Panc1 (cell line): ENCODE data around the gene RUFY2. TPM values are rescaled to one million over a fixed set of nuclear protein-coding genes. Genes with fewer than 3 reads are reported as not detected.

Experiments
- ATAC-seq: fragments of 200-7000 bp; cut with Tn5 transposase; 2 replicates; pipeline ENCODE4 v1.9.1; 2020; ENCODE audit warnings: mild to moderate bottlenecking, moderate library complexity
- BruUV-seq: library from RNA; stranded (reverse); fragments of 400-500 nt; replicated peaks from 2 replicates; lab custom pipeline; 2021; lab: Mats Ljungman, UMichigan
- CTCF ChIA-PET: fragments of 300-600 bp; sonication (Branson Sonifier 250); formaldehyde crosslinking; loops from one replicate; lab custom pipeline; 2022; ENCODE audit warnings: antibody characterized with exemption; lab: Charles Lee
- POLR2A ChIA-PET: fragments of 300-600 bp; sonication (Branson Sonifier 250); formaldehyde crosslinking; loops from one replicate; lab custom pipeline; 2022; ENCODE audit warnings: antibody characterized with exemption; lab: Charles Lee
- DNase-seq: peaks from one replicate; pipeline ENCODE4 v3.0.0-alpha.2; 2010; ENCODE audit warnings: low read depth, low spot score
- H3K27ac ChIP-seq: 2 replicates; pipeline ENCODE4 v1.5.1; 2011; ENCODE audit warnings: mild to moderate bottlenecking, low read length, inconsistent platforms
- H3K27me3 ChIP-seq: fragments of 200-500 bp; sonication (Bioruptor generic); 2 replicates; pipeline ENCODE4 v1.6.0; 2014; ENCODE audit warnings: low read length, inconsistent platforms; ENCODE audit not compliant: control insufficient read depth, insufficient read depth
- H3K36me3 ChIP-seq: fragments of 200-500 bp; sonication (Bioruptor generic); 2 replicates; pipeline ENCODE4 v1.5.1; 2014; ENCODE audit warnings: inconsistent platforms, mild to moderate bottlenecking, low read length, moderate library complexity; ENCODE audit not compliant: control insufficient read depth, insufficient read depth
- H3K4me1 ChIP-seq: 2 replicates; pipeline ENCODE4 v1.5.1; 2011; ENCODE audit warnings: inconsistent platforms, mild to moderate bottlenecking, low read length, moderate library complexity; ENCODE audit not compliant: control insufficient read depth, insufficient read depth
- H3K4me3 ChIP-seq, 2 experiments: 2 replicates each; pipeline ENCODE4 v1.5.1; 2011 to 2012; ENCODE audit warnings: low read depth in 2 of 2, low read length in 2 of 2, mild to moderate bottlenecking in 2 of 2, inconsistent platforms in 1 of 2, moderate library complexity in 1 of 2
- H3K9me3 ChIP-seq: fragments of 200-500 bp; sonication (Bioruptor generic); 2 replicates; pipeline ENCODE4 v1.5.1; 2014; ENCODE audit warnings: low read depth, mild to moderate bottlenecking, inconsistent platforms, low read length, moderate library complexity; ENCODE audit not compliant: control insufficient read depth, insufficient read depth
- CTCF ChIP-seq: fragments of 450-650 bp; IDR thresholded peaks from 2 replicates; pipeline ENCODE4 v1.5.1; 2017; ENCODE audit warnings: mild to moderate bottlenecking
- POLR2AphosphoS5 ChIP-seq: IDR thresholded peaks from 2 replicates; pipeline ENCODE4 v1.6.1; 2012; ENCODE audit warnings: mild to moderate bottlenecking, low read depth, low read length, moderate library complexity
- REST ChIP-seq, 2 experiments: IDR thresholded peaks; 2 replicates each; pipeline ENCODE4 v1.6.1; 2011 to 2012; ENCODE audit warnings: low read depth in 2 of 2, control low read depth in 1 of 2, low read length in 1 of 2, mild to moderate bottlenecking in 1 of 2, moderate library complexity in 1 of 2; ENCODE audit not compliant: insufficient read depth in 1 of 2
- SIN3A ChIP-seq: IDR thresholded peaks from 2 replicates; pipeline ENCODE4 v1.6.1; 2012; ENCODE audit warnings: low read depth, mild to moderate bottlenecking, low read length, moderate library complexity, borderline replicate concordance; ENCODE audit not compliant: insufficient read depth
- TCF7L2 ChIP-seq: IDR thresholded peaks from 2 replicates; pipeline ENCODE4 v1.6.1; 2011; ENCODE audit warnings: mild to moderate bottlenecking, low read depth, low read length, inconsistent platforms
- in situ Hi-C: cut with HindIII; loops from 2 replicates; pipeline ENCODE4 v1.10.0; 2016; ENCODE audit warnings: low sequenced_read_pairs, low pct_unique_long_range_greater_than_20kb
- intact Hi-C: fragments of 100-400 bp; cut with micrococcal nuclease; formaldehyde crosslinking; loops from one replicate; pipeline ENCODE4 v1.10.0; 2022; ENCODE audit not compliant: unreplicated experiment
- total RNA-seq: library from RNA; stranded (reverse); gene quantifications from one replicate; pipeline ENCODE4 v1.2.1, GENCODE V29; 2021; ENCODE audit not compliant: unreplicated experiment

The RUFY2 gene
- total RNA-seq, 1 experiment from 2014 or later = 25.1 TPM

DNA sequence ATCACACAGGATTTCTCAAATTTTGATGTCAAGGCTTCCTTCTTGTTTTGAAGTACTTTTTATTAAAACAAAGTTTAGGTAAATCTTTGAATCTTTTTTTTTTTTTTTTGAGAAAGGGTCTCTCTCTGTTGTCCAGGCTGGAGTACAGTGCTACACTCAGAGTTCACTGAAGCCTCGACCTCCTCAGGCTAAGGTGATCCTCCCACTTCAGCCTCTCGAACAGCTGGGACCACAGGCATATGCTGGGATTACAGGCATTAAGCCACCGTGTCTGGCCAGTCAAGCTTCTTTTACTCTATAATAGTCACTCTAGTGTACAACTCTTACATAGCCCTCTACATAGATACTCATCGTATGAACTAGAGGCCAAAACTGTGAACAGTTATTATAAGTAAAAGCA, 3.4 kb downstream of the RUFY2 start:
- POLR2A ChIA-PET = no interaction called here
- H3K4me1 ChIP-seq = peaks cover 13% of the 10 kb centered on the region

GRCh38 chr10:68402276-68402675, 4.8 kb downstream of the RUFY2 start:
- no peak for ATAC-seq
- H3K9me3 ChIP-seq = no peaks in the 10 kb centered on the region
- H3K36me3 ChIP-seq = peaks cover 4% of the 10 kb centered on the region
- H3K27ac ChIP-seq = no peak overlapping the region
- no TSS peak for BruUV-seq
- ChIA-PET POLR2A (no interaction called here), CTCF (no interaction called here)
- peaks cover 13% of the 10 kb centered on the region for H3K4me1 ChIP-seq
- in situ Hi-C loops (no loop called here), intact Hi-C loops (no loop called here)
- no peaks in the 10 kb centered on the region for H3K27me3 ChIP-seq
- no peak for DNase-seq
- H3K4me3 ChIP-seq = no peak overlapping the region
- TF ChIP-seq REST (IDR thresholded peaks at IDR 0.05; ENCODE audit: insufficient read depth in 1 of 2, low read depth in 2 of 2, low read length in 1 of 2) = no peak
- TF ChIP-seq TCF7L2 = no peak
- no peak for TF ChIP-seq POLR2AphosphoS5
- no peak for TF ChIP-seq CTCF
- TF ChIP-seq SIN3A = no peak

More for the DNA sequence above, 3.4 kb downstream of the RUFY2 start:
- TF ChIP-seq TCF7L2 (no peak), SIN3A (no peak), POLR2AphosphoS5 (no peak), REST (IDR thresholded peaks at IDR 0.05; ENCODE audit: insufficient read depth in 1 of 2, low read depth in 2 of 2, low read length in 1 of 2) (no peak), CTCF (no peak)
- no peak for ATAC-seq
- in situ Hi-C loops (no loop called here), intact Hi-C loops (no loop called here)
- BruUV-seq = no TSS peak
- peaks cover 4% of the 10 kb centered on the region for H3K36me3 ChIP-seq
- no peak overlapping the region for H3K4me3 ChIP-seq
- CTCF ChIA-PET = no interaction called here
- no peak for DNase-seq
- H3K27ac ChIP-seq = no peak overlapping the region
- H3K27me3 ChIP-seq = no peaks in the 10 kb centered on the region
- H3K9me3 ChIP-seq = no peaks in the 10 kb centered on the region
